GM19025 (cell line): ENCODE measurements around the gene ACOXL.

Experiments used
- ATAC-seq: cut with Tn5 transposase; IDR thresholded peaks from one replicate; pipeline ENCODE4 v1.9.1; 2021; ENCODE audit warnings: mild to moderate bottlenecking, low read depth, moderate library complexity; ENCODE audit not compliant: unreplicated experiment

ACOXL gene

DNA sequence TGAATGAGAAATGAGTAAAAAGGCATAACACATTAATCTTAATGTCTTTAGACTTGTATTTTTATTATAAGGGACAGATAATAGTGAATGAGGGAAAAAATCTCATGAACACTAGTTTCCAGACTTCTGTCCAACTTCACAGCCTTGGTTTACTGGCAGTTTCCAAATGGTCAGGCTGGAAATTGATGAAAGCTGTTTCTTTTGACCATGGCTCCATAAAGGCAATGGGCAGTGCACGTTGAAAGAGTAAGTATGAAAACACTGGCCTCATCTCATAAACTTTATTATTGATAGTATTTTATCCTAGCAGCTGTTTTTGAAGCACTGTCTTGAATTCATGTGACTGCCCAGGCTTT is 411.4 kb downstream of the ACOXL start:
- no peak for ATAC-seq

DNA sequence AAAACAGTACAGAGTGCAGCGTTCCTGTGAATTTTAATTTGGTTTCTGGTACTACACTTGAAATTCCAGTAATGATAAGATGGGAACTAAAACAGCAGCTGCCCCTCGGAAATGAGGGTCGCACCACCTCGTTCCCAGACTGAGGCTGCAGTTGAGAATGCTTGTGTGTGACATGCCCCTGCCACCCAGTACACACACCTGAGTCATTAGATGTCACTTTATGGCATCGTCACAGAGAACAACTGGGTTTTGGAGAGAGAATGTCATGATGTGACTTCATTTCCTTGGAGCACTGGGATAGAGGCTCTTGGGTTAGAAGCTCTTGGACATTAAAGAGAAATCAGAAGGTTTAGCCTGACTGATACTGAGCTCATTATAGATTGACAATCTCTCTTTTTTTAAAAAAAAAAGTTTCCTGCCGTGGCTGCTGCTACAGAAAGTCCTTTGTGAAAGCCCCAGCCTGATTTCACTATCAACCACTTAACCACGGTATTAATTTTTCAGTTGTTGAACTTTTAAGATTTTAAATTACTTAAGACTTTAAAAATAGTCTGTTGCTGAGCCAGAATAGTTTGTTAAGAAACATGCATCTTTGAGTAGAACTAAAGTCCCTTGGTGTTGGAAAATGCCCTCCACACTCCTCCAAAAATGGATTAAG is 412.9 kb downstream of the ACOXL start:
- no peak for ATAC-seq

GRCh38 chr2:111145951-111146350 is 413.6 kb downstream of the ACOXL start:
- no peak for ATAC-seq

DNA sequence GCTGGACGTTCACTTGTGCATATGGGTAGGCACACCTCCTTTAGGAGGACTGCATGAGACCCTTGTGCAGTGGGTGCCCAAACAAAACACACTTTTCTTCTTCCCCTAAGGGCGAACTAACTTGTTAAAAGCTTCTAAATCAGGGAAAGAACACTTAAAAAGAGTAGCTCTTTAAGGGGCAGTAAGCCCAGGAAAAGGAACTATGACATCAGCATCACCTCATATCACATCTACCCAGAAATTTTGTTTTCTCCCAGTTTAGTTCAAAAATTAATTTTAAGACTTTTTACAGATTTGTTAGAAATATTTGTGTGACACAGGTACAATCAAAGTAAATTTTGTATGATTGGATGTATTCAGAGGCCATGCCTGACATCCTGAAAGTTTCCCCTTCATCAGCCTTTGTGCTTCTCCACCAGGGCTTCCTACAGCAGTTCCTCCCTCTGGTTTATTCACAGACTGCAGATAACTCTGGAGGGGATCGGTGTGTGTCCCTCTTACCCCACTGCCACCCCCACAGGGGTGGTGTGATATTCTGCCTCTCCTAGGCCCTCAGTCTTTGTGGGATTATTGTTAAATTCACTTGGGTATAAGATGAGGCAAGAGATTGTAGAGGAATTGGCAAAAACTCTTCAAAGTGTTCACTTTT is 416.0 kb downstream of the ACOXL start:
- ATAC-seq: no peak

DNA sequence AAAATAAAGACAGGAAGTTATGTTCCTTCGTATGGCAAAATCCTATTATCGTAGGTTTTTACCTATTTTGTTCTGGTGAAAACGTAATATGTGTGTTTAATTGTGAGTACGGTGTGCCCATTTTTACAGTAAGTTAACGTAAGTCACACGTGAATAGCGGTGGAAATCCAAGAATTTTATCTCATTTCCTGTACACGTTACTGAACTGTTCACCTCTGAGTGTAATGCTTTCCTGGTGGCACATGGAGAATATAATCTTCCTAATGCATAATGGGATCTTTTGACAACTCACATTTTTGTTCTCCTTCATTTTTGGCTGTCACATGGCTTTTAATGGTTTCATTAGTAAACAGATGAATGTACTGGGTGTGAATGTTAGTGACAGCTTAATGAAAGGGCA is 416.6 kb downstream of the ACOXL start:
- ATAC-seq: no peak

- ATAC-seq: no peak
Observed at GRCh38 chr2:111149882-111150455, 417.6 kb downstream of the ACOXL start.

GRCh38 chr2:111154758-111155157 is 422.4 kb downstream of the ACOXL start:
- ATAC-seq: no peak

DNA sequence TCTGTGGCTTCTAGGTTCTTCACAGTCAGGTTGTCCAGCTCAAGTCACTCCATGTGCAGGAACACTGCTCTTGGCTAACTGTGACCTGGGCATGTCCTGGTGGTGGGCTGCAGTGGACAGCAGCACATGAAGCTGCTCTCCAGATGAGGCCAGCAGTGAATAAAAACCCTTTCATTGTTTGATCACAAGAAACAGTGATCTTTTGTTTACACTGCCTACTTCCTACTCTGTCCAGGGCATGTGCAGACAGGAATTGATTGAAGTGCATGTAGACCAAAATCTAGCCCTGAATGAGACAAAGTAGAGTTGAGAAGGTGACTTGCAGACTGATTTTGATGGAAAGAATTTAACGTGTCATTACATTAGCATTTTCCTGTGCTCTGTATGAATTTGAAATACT is 423.2 kb downstream of the ACOXL start:
- ATAC-seq: no peak

DNA sequence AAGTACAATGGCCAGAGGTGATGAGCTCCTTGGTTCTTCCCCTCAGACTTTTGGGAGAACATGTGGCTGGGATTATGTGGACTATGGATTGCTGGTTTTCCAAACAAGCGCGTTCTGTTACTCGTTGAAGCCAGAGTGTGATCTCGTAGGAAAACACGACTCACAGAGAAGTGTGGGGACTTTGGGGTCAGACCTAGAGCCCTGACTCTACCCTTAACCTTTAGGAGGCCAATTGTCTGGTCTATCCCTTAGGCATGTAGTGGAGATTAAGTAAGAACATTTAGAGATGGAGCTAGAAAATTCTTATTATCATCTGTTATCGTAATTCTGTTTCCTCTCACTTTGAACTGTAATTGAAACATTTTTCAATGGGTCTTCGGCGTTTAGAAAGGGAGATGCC is 424.2 kb downstream of the ACOXL start:
- ATAC-seq: no peak

GRCh38 chr2:111157071-111157661 is 424.8 kb downstream of the ACOXL start:
- ATAC-seq: peak; percentile 47

GRCh38 chr2:111157798-111158197 is 425.4 kb downstream of the ACOXL start:
- peak; percentile 56 for ATAC-seq

GRCh38 chr2:111159641-111160040 is 427.3 kb downstream of the ACOXL start:
- ATAC-seq: no peak

DNA sequence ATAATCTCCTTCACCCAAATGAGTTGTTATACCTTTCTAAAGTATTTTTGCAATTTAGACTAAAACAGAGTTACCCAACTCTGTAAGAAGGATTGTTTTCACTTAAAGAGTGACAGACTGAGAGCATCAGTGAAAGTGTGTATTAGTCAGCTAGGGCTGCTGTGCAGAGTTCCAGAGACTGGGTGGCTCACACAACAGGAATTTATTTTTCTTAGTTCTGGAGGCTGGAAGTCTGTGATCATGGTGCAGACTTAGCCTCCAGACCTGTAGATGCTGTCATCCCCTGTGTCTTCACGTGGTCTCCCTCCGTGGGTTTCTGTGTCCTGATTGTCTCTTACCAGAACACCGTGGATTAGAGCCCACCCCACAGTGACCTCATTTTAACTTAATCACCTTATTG is 428.4 kb downstream of the ACOXL start:
- no peak for ATAC-seq

DNA sequence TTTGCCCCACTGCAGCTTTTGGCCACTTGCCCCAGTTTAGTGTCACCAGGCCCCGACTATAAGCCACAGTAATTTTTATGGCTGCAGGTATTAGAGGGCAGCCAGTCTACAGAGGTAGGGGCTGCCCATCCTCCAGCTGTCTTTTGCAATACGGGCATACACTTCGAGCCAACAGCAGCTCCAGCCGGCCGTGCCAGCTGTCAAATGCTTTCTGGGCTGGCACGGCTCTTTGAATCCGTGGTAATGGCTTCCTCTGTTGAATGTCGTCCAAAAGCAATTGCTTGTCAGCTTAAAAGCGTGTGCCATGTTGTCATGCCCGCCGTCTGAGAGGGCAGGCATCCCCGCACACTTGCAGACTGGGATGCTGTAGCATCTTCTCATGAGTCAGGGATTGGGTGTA is 429.6 kb downstream of the ACOXL start:
- no peak for ATAC-seq

GRCh38 chr2:111162718-111163331 is 430.5 kb downstream of the ACOXL start:
- ATAC-seq: no peak

GRCh38 chr2:111164078-111164477 is 431.7 kb downstream of the ACOXL start:
- ATAC-seq: no peak

DNA sequence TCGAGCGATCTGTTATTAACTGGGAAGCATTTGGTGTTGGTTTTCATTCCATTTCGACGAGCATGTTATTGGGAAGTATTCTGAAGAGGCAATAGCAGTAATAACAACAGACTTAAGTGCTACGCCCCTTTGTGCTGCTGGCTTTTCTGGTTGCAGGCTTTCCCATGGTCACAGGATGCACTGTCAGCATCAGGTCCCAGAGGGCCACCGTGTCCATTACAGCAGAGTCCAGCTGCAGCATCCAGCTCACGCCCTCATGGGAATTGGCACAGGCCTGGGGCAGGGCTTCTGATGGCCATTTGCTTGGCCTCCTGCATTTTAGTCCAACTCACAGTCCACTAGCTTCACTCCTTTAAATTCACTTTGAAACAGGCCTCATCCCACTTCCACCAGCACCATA is 432.7 kb downstream of the ACOXL start:
- no peak for ATAC-seq

DNA sequence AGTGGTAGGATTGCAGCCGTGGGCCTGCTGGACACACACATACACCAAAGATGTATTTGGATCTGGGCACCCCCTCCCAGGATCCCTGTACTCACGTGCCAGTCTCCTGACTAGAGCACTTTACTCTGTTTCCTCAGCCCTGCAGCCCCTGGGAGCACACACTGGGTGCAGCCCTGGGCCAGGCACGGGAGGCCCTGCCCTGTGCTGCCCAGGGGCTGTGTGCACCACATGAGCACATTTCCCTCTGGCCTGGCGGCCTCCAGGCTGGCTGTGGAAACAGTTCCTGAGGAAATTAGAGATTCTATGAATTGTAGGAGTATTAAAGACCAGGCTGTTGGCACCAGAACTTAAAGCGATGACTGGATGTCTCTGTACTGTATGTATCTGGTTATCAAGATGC is 433.7 kb downstream of the ACOXL start:
- ATAC-seq: no peak

DNA sequence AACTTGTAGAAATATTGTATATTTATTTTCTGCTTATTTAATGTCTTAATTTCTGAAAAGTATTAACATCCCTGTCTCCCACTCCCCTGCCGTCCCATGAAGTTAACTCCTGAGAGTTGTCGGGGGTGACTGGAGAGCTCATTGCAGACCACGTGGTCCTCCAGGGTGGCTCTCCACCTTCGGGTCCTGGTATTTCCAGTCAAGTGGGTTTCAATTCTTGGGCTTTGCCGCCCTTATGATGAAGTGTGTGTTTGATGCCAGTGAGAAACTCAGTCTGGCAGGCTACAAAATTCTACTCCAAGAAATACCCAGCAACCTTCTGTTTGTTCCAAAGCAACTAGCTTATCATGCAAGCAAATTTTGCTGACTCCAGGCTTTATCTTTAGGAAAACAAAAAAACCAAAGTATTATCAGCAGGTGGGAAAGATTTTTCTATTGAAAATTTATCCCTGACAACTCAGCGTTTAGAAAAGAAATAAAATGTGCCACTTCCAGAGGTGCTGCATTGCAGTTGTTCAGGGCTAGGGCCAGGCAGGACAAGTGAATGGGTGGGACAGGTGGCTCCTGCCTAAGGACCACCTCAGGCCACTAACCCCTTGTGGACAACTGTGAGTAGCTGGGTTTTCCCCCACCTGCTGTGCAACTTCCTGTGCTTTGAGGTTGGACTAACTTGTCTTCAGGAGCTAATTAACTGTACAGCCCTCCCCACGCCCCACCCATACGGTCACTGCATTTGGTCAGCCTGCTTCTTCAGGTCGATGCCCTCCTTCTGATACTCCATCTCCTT is 434.9 kb downstream of the ACOXL start:
- no peak for ATAC-seq

DNA sequence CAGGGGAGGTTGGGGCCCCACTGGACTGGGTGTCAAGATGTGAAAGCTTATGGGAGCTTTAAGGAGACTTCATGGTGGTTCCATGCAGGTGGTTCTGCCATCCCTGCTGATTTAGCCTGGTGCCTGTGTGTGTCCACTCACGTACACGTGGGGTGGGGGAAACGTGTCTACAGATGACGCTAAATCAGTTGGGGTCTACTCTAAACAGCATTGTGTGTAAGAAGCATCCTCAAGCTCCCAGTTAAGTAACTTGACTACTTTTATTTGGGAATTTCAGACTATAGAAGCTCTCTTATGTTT is 435.4 kb downstream of the ACOXL start:
- ATAC-seq: no peak
